DND-41 (cell line): Measurements from ENCODE around the gene F2R.
A peak's percentile ranks its signal among the peaks of the same experiment; 100 is the strongest.
"Not testable (repeated sequence)": the region's sequence is repeated elsewhere in the genome, so short reads cannot be mapped to it uniquely, and the experiment has no call there.

ENCODE experiments used
- ATAC-seq: fragments of 200-7000 bp; cut with Tn5 transposase; 3 replicates; pipeline ENCODE4 v1.9.1; 2021; ENCODE audit warnings: low read depth; ENCODE audit not compliant: insufficient read depth
- DNase-seq: peaks from one replicate; pipeline ENCODE4 v3.0.0-alpha.2; 2020
- H2AFZ ChIP-seq: 2 replicates; pipeline ENCODE4 v1.6.0; 2012; ENCODE audit warnings: low read depth, low read length
- H3K27ac ChIP-seq: 2 replicates; pipeline ENCODE4 v1.5.1; 2012; ENCODE audit warnings: low read length, inconsistent platforms
- H3K27me3 ChIP-seq: fragments of 200-600 bp; sonication (generic); 2 replicates; pipeline ENCODE4 v1.6.0; 2012; ENCODE audit warnings: low read length, mild to moderate bottlenecking, inconsistent platforms; ENCODE audit not compliant: insufficient read depth, poor library complexity
- H3K36me3 ChIP-seq: 2 replicates; pipeline ENCODE4 v1.5.1; 2012; ENCODE audit warnings: low read length, inconsistent platforms; ENCODE audit not compliant: insufficient read depth
- H3K4me1 ChIP-seq: 2 replicates; pipeline ENCODE4 v1.5.1; 2012; ENCODE audit warnings: mild to moderate bottlenecking, low read length; ENCODE audit not compliant: insufficient read depth
- H3K4me2 ChIP-seq: 2 replicates; pipeline ENCODE4 v1.6.0; 2012; ENCODE audit warnings: mild to moderate bottlenecking, moderate library complexity, low read length, inconsistent platforms; ENCODE audit not compliant: insufficient read depth
- H3K4me3 ChIP-seq, 2 experiments: fragments of 200-600 bp in 1 of 2; shearing (Covaris generic) in 1 of 2; 2 replicates each; pipeline ENCODE4 v1.5.1; 2012 to 2016; ENCODE audit warnings: inconsistent platforms in 2 of 2, low read length in 2 of 2, mild to moderate bottlenecking in 2 of 2, low read depth in 1 of 2, moderate library complexity in 1 of 2
- H3K79me2 ChIP-seq: 2 replicates; pipeline ENCODE4 v1.6.0; 2012; ENCODE audit warnings: low read length, inconsistent platforms; ENCODE audit not compliant: insufficient read depth
- H3K9ac ChIP-seq: 2 replicates; pipeline ENCODE4 v1.6.0; 2012; ENCODE audit warnings: low read depth, mild to moderate bottlenecking, inconsistent platforms, low read length, moderate library complexity
- H3K9me3 ChIP-seq: 2 replicates; pipeline ENCODE4 v1.5.1; 2012; ENCODE audit warnings: low read length, moderate library complexity, mild to moderate bottlenecking, inconsistent platforms; ENCODE audit not compliant: insufficient read depth, severe bottlenecking
- H4K20me1 ChIP-seq: 2 replicates; pipeline ENCODE4 v1.6.0; 2012; ENCODE audit warnings: low read length; ENCODE audit not compliant: insufficient read depth
- CTCF ChIP-seq: IDR thresholded peaks from 2 replicates; pipeline ENCODE4 v1.5.1; 2012; ENCODE audit warnings: borderline replicate concordance, low read length, moderate library complexity, mild to moderate bottlenecking; ENCODE audit not compliant: poor library complexity, severe bottlenecking; ENCODE audit errors: extremely low read depth
- EZH2 ChIP-seq: IDR thresholded peaks from 3 replicates; pipeline ENCODE4 v1.6.1; 2012; ENCODE audit warnings: borderline replicate concordance, low read depth, mild to moderate bottlenecking, moderate library complexity, low read length, inconsistent platforms; ENCODE audit not compliant: severe bottlenecking

F2R gene

GRCh38 chr5:76757049-76757448 lies 41.1 kb downstream of the F2R start:
- H3K9ac ChIP-seq, result no peak overlapping the region
- TF ChIP-seq EZH2 (no peak), CTCF (no peak)

GRCh38 chr5:76761118-76761517 lies 45.2 kb downstream of the F2R start:
- not testable (repeated sequence) for H3K27ac ChIP-seq, H3K4me3 ChIP-seq, H3K4me1 ChIP-seq, H3K36me3 ChIP-seq, H3K4me2 ChIP-seq, H3K79me2 ChIP-seq, H2AFZ ChIP-seq, DNase-seq, H3K9me3 ChIP-seq, H3K27me3 ChIP-seq, ATAC-seq, H3K9ac ChIP-seq, H4K20me1 ChIP-seq

More at GRCh38 chr5:76757049-76757448, 41.1 kb downstream of the F2R start:
- Histone ChIP-seq H3K79me2 (no peaks in the 10 kb centered on the region), H3K27ac (no peak overlapping the region), H2AFZ (no peak overlapping the region), H3K9me3 (no peaks in the 10 kb centered on the region), H3K4me1 (no peaks in the 10 kb centered on the region), H4K20me1 (no peaks in the 10 kb centered on the region), H3K4me3 (no peak overlapping the region), H3K4me2 (no peak overlapping the region), H3K36me3 (no peaks in the 10 kb centered on the region), H3K27me3 (peaks cover 5% of the 10 kb centered on the region)
- ATAC-seq, result no peak
- no peak for DNase-seq

GRCh38 chr5:76762484-76762883 lies 46.6 kb downstream of the F2R start:
- Histone ChIP-seq H3K36me3 (no peaks in the 10 kb centered on the region), H3K27ac (no peak overlapping the region), H3K9ac (no peak overlapping the region), H3K4me3 (no peak overlapping the region), H2AFZ (no peak overlapping the region), H4K20me1 (no peaks in the 10 kb centered on the region), H3K4me1 (no peaks in the 10 kb centered on the region), H3K9me3 (no peaks in the 10 kb centered on the region), H3K27me3 (no peaks in the 10 kb centered on the region), H3K4me2 (no peak overlapping the region), H3K79me2 (no peaks in the 10 kb centered on the region)
- DNase-seq (no peak), ATAC-seq (no peak)
- TF ChIP-seq CTCF (no peak), EZH2 (no peak)

GRCh38 chr5:76763136-76763535 lies 47.2 kb downstream of the F2R start:
- no peaks in the 10 kb centered on the region for H3K9me3 ChIP-seq
- H3K4me3 ChIP-seq, result no peak overlapping the region
- DNase-seq, result no peak
- ATAC-seq, result peak; percentile 29; the same call in 1 of the 3 replicates
- H2AFZ ChIP-seq, result no peak overlapping the region
- H3K27ac ChIP-seq, result no peak overlapping the region
- no peak overlapping the region for H3K4me2 ChIP-seq
- no peak overlapping the region for H3K9ac ChIP-seq
- no peaks in the 10 kb centered on the region for H3K36me3 ChIP-seq
- no peaks in the 10 kb centered on the region for H3K79me2 ChIP-seq
- no peaks in the 10 kb centered on the region for H3K4me1 ChIP-seq
- TF ChIP-seq CTCF (no peak), EZH2 (no peak)
- no peaks in the 10 kb centered on the region for H4K20me1 ChIP-seq
- no peaks in the 10 kb centered on the region for H3K27me3 ChIP-seq
